ENCODE results near the gene KCNQ4.

The KCNQ4 gene

DNA sequence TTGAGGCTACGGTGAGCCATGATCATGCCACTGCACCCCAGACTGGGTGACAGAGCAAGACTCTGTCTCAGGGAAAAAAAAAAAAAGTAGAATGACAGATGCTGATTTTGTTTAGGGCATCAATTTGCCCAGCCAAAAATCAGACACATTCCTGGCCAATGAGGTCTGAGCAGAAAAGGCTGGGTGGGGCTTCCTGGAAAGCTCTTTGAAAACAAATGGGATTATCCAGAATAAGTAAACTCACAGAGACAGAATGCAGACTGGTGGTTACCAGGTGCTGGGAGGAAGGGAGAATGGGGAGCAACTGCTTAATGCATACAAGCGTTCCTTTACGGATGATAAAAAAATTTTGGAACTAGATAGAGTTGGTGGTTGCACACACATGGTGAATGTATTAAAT lies 88.7 kb downstream of the KCNQ4 start:
- peak; percentile 94 for DNase-seq

DNA sequence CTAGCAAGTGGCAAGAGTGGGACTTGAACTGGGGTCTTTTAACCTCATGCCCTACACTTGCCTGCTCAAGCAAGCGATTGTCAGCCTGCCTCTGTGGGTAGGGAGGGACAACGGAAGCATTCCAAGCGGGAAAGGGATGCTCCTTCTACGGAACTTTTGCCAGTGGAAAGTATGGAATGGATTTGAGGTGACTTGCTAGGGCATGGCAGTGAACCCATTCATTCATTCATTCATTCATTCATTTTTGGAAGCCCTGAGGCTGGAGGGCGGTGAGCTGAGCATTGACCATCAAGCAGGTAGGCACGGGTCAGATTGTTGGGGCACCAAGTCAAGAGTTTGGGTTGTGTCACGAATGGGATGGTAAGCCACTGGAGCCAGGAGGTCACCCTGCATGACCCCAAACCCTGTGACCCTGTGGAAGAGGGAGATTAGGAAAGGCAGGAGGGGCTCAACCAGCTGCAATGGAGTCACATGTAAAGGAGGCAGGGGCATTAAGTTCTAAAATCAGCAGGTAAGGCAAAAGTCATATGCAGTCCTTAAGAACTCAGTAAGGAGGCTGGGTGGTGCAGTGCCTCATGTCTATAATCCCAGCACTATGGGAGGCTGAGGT lies 90.4 kb downstream of the KCNQ4 start:
- DNase-seq: no peak

DNA sequence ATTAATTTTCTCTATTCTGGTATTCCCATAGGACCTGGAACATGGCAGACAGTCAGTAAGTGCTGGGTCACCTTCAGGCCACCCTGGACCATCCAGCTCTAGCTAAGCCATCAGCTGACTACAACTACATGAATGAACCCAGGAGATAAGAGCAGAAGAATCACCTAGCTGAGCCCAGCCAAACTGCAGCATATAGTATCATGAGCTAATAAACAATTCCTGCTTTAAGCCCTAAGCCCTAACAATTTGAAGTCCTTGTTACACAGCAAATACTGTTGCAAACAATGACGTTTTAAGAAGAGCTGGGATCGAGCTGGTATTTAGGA lies 92.8 kb downstream of the KCNQ4 start:
- DNase-seq: no peak

DNA sequence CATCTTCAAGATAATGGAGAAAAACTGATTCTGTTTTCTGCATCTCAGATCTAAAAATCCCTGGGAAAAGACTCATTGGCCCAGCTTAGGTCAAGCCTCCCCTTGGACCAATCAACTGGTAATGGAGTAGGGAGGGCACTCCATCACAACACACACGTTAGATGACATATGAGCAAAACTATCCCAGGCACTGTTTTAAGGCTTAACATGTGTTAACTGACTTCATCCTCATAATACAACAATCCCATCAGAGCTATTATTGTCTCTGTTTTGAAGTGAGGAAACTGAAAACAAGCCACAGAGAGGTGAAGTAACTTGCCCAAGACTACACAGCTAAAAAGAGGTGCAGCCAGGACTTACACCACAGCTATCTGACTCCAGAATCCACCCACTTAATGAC lies 93.3 kb downstream of the KCNQ4 start:
- DNase-seq: no peak

DNA sequence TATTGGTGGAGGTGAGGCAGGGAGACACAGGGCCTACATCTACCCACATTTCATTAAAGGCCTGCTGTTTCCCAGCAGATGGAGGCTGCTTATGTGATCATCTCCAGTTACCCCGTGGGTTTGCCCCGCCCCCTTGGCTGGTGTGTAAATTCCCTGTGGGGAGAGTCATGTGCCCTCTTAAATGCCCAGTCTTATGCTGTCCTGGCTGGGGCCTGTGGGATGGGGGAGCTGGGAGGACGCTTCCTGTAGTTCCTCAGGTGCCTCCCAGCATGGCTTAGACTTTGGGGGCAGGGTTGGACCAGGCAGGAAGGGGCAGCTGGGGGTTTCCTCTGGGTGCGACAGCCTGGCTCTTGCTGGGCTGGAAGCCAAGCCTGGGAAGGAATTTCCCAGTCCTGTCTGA lies 94.1 kb downstream of the KCNQ4 start:
- DNase-seq: peak; percentile 92

DNA sequence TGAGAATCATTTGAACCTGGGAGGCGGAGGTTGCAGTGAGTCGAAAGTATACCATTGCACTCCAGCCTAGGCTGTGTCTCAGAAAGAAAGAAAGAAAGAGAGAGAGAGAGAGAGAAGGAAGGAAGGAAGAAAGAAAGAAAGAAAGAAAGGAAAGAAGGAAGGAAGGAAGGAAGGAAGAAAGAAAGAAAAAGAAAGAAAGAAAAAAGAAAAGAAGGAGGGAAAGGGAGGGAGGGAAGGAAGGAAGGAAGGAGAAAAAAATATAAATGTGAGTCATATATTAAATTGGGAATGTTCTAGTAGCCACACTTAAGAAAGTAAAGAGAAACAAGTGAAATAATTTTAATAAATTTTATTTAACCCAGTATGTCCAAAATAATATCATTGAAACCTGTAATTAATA lies 95.3 kb downstream of the KCNQ4 start:
- no peak for DNase-seq

DNA sequence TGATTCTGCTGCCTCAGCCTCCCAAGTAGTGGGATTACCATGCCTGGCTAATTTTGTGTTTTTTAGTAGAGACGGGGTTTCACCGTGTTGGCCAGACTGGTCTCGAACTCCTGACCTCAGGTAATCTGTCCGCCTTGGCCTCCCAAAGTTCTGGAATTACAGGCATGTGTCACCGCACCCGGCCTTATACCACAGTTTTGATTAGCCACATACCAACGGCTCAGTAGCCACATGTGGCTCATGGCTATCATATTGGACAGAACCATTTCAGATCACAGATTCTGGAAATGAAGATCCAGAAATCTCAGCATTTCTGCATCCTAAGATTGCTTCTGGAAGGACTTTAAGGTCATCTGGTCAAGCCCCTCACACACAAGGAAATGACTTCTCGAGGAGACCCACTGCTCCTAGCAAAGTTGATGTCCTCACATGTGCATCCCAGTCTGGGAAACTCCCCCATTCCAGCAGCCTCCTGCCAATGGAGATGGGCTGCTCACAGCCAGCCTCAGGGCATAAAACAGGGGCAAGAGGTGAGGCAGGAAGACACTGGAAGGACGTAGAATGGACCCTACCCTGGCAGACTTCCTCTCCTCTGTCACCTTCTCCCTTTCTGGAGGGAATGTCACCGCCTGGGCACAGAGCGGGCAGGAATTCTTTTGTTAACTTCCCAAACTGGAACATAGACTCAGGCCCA lies 96.0 kb downstream of the KCNQ4 start:
- no peak for DNase-seq

DNA sequence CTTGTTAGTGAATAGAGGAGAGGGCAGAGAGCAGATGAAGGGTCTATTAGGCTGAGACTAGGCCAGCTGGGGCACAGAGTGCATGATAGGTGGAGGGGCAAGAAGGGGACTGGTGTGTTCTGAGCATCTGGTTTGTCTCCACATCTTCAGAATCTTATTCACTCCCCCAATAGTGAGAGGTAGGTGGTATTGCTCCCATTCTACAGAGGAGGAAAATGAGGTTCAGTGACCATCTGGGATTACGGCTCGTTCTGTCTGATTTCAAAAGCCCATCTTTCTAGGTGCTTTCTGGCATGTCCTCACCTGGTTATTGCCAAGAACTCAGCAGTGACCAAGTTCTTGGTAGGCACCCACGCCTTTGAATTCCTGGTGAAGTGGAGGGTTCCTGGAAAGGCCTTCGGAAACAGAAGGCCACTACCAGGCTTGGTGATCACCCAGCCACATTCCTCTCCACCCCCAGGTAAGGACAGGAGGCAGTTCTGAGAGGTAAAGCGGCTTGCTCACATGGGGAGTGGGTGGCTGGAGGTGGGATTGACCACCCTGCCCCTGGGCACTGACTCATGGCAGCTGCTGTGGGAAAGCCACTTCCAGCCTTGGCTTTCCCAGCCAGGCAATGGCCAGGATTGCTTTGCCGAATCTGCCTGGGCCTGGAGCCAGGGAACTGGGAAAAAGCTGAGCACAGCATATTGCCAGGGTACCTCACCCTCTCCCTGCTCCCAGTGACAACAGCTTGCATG lies 97.4 kb downstream of the KCNQ4 start:
- no peak for DNase-seq

DNA sequence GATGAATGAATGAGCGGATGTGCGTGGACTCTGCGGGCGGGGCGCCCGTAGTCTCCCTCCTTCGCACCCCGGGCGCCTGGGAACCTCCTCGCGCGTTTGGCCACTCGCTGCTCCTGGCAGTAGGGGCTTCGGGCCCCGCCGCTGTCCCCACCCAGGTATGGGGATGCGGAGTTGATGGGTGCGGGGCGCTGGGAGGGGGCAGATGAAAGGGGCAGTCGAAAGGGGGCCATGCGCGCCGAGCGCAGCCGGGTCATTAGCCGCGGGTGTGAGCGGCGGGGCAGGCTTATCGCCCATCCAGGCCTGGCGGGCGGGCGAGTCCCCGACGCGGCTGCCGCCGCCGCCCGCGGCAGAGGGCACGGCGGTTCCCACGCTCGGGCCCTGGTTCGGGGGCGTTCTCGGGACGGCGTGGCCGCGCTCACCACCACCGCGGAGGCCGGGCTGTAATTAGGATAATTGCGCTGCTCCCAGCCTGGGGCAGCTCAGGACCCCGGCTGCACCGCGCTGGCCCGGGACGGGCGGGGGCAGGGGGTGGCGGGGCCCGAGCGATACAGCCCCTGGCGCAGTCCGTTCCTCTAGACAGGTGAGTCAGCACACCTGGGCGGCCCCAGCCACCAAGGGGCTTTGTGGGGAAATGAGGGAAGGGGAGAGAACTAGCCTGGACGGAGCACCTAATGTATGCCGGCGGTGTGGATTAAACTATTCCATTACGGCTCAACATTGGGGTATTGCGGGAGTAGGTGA lies 100.6 kb downstream of the KCNQ4 start:
- DNase-seq: no peak

DNA sequence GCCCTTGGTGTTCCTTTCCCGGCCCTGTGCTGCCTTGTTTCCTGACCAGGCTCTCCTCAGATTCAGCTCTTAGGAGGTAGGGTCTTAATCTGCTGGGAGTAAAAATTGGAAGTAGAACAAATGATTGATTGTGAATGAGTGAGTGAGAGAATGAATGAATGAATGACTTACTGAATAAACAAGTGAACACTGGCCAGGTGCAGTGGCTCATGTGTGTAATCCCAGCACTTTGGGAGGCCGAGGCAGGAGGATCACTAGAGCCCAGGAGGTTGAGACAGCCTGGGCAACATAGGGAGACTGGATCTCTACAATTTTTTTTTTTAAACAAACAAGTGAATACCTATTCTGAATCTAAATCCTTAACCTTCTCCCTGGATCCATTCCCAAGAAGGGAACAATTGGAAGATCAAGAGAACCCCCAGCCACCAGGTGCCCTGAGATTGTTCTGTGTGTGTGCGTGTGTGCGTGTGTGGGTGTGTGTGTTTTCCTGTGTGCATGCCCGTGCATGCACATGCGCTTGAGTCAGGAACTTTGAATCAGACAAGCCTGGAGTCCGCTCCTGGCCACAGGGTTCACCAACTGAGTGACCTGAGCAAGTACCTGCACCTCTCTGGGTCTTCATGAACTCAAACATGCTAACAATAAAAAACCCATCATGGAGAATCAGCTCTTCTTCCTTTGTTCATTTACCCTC lies 102.9 kb downstream of the KCNQ4 start:
- DNase-seq: no peak

DNA sequence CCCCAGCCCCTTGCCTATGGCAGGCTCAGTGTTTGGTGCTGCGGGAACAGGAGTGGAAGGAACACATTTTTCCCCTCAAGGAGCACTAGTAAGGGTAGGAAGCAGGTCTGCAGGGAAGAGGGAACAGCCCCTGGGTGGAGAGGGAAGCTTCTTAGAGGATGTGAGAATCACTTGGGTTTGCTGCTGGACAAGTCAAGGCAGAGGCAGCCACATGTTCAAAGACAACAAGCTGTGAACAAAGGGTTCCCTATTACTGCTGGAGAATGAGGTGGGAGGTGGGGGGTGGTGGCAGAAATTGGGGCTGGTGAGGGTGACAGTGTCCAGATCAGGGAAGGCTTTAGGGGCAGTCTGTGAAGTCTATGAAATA lies 103.4 kb downstream of the KCNQ4 start:
- DNase-seq: no peak

DNA sequence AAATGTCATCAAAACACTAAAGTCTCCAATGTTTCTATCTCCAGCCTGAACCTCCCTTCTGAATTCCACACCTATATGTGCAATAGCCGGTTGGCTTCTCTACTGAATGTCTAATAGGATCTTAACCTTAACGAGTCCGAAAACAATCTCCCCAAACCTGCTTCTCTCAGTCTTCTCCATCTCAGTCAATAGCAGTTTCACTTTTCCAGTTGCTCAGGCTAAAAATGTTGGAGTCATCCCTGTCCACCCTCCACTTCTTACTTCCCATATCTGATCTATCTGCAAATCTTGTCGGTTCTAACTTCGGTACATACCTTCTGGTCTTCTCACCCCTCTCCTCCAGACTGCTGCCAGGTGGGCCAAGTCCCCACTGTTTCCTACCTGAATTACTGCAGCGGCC lies 104.1 kb downstream of the KCNQ4 start:
- no peak for DNase-seq
